ENCODE data around the gene STUB1.
A peak's percentile ranks its signal among the peaks of the same experiment; 100 is the strongest.

Gene STUB1

GRCh38 chr16:667780-668518, 12.3 kb upstream of the STUB1 start, which contains the start of gene RHOT2:
TSS of gene RHOT2 (plus strand) at chr16:668132. CDS start at chr16:668200, 68 bp downstream.
- CTCF ChIA-PET = interaction anchor here (0.7 to 1.0 kb wide), 2 partner anchors 15 to 22 kb away, joined by 3 read pairs; partner anchors contain the start of gene WDR24
- peak; percentile 90 for DNase-seq (ENCODE audit: extremely low spot score)
- TF ChIP-seq ZNF384 (IDR thresholded peaks at IDR 0.05) (no peak), NFRKB (IDR thresholded peaks at IDR 0.05) (no peak), ARNT (IDR thresholded peaks at IDR 0.05) (peak; percentile 80), FOXA1 (IDR thresholded peaks at IDR 0.05) (no peak), ELF4 (IDR thresholded peaks at IDR 0.05) (no peak), HDGF (IDR thresholded peaks at IDR 0.05; ENCODE audit: borderline replicate concordance) (no peak), FOXM1 (IDR thresholded peaks at IDR 0.05; ENCODE audit: borderline replicate concordance) (peak; percentile 70; the same call in 1 of the 2 replicates), TARDBP (IDR thresholded peaks at IDR 0.05) (no peak), LEF1 (IDR thresholded peaks at IDR 0.05; ENCODE audit: borderline replicate concordance) (no peak)
- POLR2A ChIA-PET = interaction anchor here (0.9 to 3.0 kb wide), 5 partner anchors 11 to 32 kb away, joined by 3 to 13 read pairs (median 4); partner anchors contain the start of genes METTL26 and WDR90

- ChIA-PET CTCF (no interaction called here), POLR2A (interaction anchor here (1.1 to 3.0 kb wide), 3 partner anchors 11 to 33 kb away, joined by 3 to 13 read pairs (median 9); partner anchors contain the start of genes METTL26 and STUB1)
- DNase-seq (ENCODE audit: extremely low spot score) = no peak
- TF ChIP-seq BHLHE40 (IDR thresholded peaks at IDR 0.05; ENCODE audit: borderline replicate concordance) = no peak
- no peak for TF ChIP-seq TARDBP (IDR thresholded peaks at IDR 0.05)
- no peak for TF ChIP-seq CTBP1 (IDR thresholded peaks at IDR 0.05; ENCODE audit: borderline replicate concordance)
- no peak for TF ChIP-seq NFRKB (IDR thresholded peaks at IDR 0.05)
- no peak for TF ChIP-seq SP1 (IDR thresholded peaks at IDR 0.05)
- TF ChIP-seq, protein P1, sequence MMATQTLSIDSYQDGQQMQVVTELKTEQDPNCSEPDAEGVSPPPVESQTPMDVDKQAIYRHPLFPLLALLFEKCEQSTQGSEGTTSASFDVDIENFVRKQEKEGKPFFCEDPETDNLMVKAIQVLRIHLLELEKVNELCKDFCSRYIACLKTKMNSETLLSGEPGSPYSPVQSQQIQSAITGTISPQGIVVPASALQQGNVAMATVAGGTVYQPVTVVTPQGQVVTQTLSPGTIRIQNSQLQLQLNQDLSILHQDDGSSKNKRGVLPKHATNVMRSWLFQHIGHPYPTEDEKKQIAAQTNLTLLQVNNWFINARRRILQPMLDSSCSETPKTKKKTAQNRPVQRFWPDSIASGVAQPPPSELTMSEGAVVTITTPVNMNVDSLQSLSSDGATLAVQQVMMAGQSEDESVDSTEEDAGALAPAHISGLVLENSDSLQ (IDR thresholded peaks at IDR 0.05) = no peak
- no peak for TF ChIP-seq FOXK2 (IDR thresholded peaks at IDR 0.05)
- TF ChIP-seq ELF4 (IDR thresholded peaks at IDR 0.05) = no peak
- TF ChIP-seq ZNF384 (IDR thresholded peaks at IDR 0.05) = no peak
- no peak for TF ChIP-seq HDGF (IDR thresholded peaks at IDR 0.05; ENCODE audit: borderline replicate concordance)
- no peak for TF ChIP-seq ARNT (IDR thresholded peaks at IDR 0.05)
- no peak for TF ChIP-seq FOXA1 (IDR thresholded peaks at IDR 0.05)
- no peak for TF ChIP-seq L3MBTL2 (conservative IDR thresholded peaks at IDR 0.05)
- no peak for TF ChIP-seq LEF1 (IDR thresholded peaks at IDR 0.05; ENCODE audit: borderline replicate concordance)
- TF ChIP-seq SUZ12 (IDR thresholded peaks at IDR 0.05) = no peak
These were observed 11.6 kb upstream of the STUB1 start for GRCh38 chr16:668519-669171.

DNA sequence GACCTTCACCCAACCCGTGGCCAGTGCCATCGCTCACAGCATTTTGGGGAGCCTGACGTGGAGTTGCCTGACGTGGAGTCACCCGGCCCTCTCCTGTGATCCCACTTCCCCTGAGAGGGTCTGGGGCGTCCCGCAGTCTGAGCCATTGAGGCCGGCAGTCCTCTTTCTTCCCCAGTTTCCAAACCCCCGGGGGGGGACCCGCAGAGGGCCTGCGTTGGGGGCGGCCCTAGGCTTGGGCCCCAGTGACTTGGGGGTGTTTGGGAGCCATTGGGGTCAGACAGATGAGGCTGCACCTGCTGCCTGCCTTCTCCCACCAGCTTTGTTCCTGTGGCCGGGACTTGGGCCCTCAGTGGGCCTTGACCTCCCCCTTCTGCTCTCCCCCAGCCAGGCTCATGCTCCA, 10.5 kb upstream of the STUB1 start:
- no peak for DNase-seq (ENCODE audit: extremely low spot score)
- TF ChIP-seq NFRKB (IDR thresholded peaks at IDR 0.05) (no peak), ZNF384 (IDR thresholded peaks at IDR 0.05) (no peak), FOXA1 (IDR thresholded peaks at IDR 0.05) (no peak), FOXK2 (IDR thresholded peaks at IDR 0.05) (no peak), L3MBTL2 (conservative IDR thresholded peaks at IDR 0.05) (no peak), FOXM1 (IDR thresholded peaks at IDR 0.05; ENCODE audit: borderline replicate concordance) (no peak), HDGF (IDR thresholded peaks at IDR 0.05; ENCODE audit: borderline replicate concordance) (no peak)
- TF ChIP-seq, protein P1 (IDR thresholded peaks at IDR 0.05) = no peak
- CTCF ChIA-PET = no interaction called here
- POLR2A ChIA-PET = interaction anchor here (1.8 to 3.0 kb wide), 2 partner anchors 10 to 12 kb away, joined by 9 to 13 read pairs; partner anchors contain the start of gene STUB1

DNA sequence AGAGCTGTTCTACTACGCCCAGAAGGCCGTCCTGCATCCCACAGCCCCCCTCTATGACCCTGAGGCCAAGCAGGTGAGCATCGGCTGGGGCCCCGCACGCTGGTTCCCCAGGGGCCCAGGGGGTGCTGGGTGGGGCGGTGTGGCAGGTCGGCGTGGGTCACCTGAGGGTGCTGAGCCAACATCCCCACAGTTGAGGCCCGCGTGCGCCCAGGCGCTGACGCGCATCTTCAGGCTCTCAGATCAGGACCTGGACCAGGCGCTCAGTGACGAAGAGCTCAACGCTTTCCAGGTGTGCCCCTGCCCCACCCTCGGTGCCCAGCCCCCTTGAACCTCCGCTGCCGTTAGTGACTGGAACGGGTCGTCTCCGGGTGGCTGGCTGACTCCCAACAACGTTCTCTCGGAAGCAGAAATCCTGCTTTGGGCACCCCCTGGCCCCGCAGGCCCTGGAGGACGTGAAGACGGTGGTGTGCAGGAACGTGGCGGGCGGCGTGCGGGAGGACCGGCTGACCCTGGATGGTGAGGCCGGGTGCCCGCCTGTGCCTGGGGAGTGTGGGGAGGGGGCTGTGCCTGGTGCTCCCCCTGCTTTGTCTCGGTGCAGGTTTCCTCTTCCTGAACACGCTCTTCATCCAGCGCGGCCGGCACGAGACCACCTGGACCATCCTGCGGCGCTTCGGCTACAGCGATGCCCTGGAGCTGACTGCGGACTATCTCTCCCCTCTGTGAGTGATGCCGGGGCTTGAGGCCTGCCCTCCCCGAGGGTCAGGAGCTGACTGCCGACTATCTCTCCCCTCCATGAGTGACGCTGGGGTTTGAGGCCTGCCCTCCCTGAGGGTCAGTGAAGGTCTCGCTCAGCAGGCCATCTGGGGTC, 9.5 kb upstream of the STUB1 start:
- ChIA-PET CTCF (no interaction called here), POLR2A (interaction anchor here (1.1 kb wide), 2 partner anchors 11 to 25 kb away, joined by 3 to 4 read pairs; no protein-coding TSS in a partner anchor)
- TF ChIP-seq CTBP1 (IDR thresholded peaks at IDR 0.05; ENCODE audit: borderline replicate concordance) = no peak
- DNase-seq (ENCODE audit: extremely low spot score) = no peak

DNA sequence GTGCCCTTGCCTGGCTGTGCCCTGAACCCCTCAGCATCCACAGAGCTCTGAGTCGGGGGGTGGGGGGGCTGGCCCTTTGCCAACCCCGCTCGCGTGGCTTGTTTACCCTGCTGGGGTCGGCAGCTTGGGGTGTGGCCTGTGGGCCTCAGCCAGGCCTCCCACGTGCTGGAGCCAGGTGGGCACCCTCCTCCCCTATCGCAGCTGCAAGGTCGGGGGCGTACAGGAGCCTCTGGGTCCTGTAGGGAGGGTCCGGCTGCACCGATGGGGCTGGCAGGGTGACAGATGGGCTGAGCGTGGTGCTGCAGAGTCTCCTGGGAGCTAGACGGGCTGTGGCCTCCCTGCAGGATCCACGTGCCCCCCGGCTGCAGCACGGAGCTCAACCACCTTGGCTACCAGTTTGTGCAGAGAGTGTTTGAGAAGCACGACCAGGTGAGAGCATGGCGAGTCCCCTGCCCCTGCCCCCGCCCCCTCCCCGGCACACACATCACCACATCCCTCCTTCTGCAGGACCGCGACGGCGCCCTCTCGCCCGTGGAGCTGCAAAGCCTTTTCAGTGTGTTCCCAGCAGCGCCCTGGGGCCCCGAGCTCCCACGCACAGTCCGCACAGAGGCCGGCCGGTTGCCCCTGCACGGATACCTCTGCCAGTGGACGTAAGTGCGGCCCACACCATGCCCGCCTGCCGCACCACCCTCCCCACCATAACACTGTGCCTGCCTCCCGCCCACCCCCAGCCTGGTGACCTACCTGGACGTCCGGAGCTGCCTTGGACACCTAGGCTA, 8.7 kb upstream of the STUB1 start:
- DNase-seq (ENCODE audit: extremely low spot score) = no peak
- POLR2A ChIA-PET = interaction anchor here (1.1 to 2.1 kb wide), 2 partner anchors 10 to 24 kb away, joined by 3 to 9 read pairs; partner anchors contain the start of gene STUB1

More for the DNA sequence above, 8.7 kb upstream of the STUB1 start:
- CTCF ChIA-PET = no interaction called here
- no peak for TF ChIP-seq TARDBP (IDR thresholded peaks at IDR 0.05)
- no peak for TF ChIP-seq CTBP1 (IDR thresholded peaks at IDR 0.05; ENCODE audit: borderline replicate concordance)
- TF ChIP-seq, protein P1 (IDR thresholded peaks at IDR 0.05) = no peak
- TF ChIP-seq FOXK2 (IDR thresholded peaks at IDR 0.05) = no peak
- no peak for TF ChIP-seq HDGF (IDR thresholded peaks at IDR 0.05; ENCODE audit: borderline replicate concordance)
- no peak for TF ChIP-seq FOXA1 (IDR thresholded peaks at IDR 0.05)

All from HEK293T (cell line).